HG03521 (cell line): ENCODE data around the gene DTD1.

ENCODE experiments used
- ATAC-seq: cut with Tn5 transposase; IDR thresholded peaks from one replicate; pipeline ENCODE4 v1.9.1; 2021; ENCODE audit warnings: mild to moderate bottlenecking, moderate library complexity; ENCODE audit not compliant: unreplicated experiment

Gene DTD1

DNA sequence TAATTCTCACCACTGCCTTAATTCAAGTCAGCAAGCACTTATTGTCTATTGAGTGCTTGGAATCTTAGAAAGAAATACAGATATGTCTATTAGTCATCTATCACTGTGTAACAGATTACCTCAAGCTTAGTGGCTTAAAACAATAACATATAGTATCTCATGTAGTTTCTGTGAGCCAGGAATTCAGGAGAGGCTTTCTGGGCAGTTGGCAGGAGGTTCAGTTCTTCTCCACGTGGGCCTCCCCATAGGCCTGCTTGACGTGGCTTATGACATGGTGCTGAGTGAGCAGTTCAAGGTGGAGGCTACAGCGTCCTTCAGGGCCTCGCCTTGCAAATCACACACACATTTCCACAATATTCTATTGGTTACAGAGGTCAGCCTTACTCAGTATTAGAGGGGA is 69.7 kb downstream of the DTD1 start:
- ATAC-seq = no peak

DNA sequence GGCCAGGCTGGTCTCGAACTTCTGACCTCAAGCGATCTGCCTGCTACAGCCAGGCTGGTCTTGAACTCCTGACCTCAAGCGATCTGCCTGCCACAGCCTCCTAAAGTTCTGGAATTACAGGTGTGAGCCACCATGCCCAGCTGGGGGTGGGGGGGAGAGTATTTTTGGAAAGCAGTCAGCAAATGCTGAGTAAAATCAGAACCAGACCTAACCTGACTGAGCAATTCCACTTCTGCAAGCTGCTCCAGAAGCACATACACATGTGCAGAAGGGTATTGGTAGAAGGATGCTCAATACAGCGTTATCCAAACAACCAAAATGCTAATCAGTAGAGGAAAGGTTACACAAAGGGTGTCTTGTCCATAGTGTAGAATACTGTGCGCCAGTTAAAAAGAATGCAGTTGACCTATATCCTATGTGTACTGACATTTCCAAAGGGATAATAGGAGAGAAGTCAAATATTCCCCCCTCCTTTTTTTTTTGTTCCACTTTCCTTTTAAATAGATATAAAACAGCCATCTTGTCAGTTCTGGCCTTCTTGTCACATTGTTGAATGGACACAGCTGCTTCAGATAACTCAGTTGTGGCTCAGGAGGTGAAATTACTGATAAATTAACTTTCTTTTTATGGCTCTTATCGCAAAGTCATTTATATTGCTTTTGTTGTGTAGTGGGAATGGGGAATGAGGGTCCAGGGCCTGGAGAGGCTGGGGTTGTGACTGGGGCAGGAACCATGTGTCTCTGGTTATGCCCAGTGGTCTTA is 74.6 kb downstream of the DTD1 start:
- ATAC-seq = no peak

DNA sequence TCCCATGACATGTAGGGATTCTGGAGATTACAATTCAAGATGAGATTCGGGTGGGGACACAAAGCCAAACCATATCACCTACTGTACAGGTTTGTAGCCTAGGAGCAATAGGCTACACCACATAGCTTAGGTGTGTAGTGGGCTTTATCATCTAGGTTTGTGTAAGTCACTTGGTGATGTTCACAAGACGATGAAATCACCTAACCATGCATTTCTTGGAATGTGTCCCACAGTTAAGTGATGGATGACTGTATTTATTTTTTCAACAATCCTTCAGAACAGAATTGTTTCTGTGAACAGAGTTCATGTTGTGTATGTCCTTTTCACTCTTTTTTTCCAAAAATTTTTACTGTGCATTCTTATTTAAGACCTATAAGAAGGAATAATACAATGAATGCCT is 76.1 kb downstream of the DTD1 start:
- no peak for ATAC-seq

DNA sequence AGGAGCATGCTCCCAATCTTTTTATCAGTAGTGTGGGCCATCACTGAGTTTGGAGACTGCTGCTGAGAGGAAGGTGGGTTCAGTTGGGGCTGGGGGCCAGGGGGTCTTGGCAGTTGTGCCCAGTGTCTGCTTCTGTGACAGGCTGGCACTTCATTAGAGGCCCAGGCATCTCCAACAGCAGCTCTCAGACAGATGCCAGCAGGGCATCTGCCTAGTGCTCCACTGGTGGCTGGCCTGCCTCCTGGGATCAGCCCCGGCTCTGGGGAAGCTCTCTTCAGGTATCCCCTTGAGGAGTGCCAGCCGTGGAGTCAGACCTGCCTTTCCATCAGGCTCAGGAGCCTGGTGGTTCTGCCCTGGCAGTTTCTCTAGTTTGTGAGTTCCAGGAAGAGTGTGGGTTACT is 77.3 kb downstream of the DTD1 start:
- ATAC-seq = no peak

- ATAC-seq = no peak
These were observed 79.1 kb downstream of the DTD1 start for GRCh38 chr20:18666803-18667415.

GRCh38 chr20:18669241-18670019 is 81.6 kb downstream of the DTD1 start:
- no peak for ATAC-seq

- no peak for ATAC-seq
These were observed 83.4 kb downstream of the DTD1 start for GRCh38 chr20:18671203-18671710.

GRCh38 chr20:18672834-18673233 is 85.0 kb downstream of the DTD1 start:
- no peak for ATAC-seq

- ATAC-seq = no peak
These were observed 88.5 kb downstream of the DTD1 start for GRCh38 chr20:18676396-18676795.

DNA sequence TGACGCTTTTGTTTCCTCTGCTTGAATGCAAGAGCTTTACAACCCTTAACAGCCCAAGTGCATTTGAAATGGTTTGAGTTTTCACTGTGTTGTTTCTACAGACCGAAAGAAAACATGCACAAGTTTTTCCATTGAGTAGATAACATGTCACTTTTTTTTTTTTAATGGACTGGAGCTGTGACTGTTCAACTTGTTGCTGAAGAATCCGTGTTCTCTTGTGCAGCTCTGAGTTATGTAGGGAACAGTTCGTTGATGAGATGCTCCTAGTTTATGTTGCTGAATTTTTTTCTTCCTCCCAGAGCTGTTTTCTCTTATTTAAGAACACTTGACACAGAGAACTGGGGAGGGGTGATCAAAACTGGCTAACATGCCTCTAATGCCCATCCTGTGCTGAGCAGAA is 89.3 kb downstream of the DTD1 start:
- ATAC-seq = no peak

DNA sequence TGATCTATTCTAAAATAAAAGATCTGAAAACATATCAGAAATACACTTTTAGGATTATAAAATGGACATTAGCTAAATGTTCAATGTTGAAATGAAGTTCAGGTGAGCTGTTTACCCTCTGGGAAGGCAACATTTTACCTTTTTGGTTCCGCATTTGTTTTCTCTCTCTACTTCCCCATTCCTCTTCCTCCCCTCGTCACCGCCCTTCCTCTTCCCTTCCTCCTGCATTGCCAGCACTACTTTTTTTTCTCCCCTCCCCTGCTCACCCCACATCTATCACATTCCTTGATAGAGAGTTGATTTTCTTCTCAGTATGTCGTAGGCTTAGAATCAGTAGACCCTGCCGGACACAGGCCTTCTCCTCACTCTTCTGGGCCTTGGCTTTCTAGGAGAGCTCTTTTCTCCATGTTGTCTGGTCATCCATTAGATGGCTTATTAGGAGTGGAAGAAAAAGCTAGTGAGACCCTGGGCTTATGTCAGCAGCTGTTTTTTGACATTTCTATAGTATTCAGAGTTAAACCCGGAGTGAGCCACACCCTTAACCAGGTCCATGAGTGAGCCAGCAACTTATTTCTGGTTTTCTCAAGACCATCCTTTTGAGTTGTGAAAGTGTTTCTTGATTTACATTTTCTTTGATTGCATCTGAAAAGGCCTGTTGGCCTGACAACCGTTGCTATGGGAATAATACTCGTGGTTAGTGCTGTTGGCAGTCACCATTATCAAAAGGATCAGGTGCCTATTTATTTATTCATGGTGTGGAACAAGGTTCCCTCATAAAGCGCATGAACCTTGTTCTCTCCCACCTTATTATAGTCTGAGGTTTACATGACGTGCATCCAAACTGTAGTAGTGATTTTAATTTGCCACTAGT is 90.9 kb downstream of the DTD1 start:
- ATAC-seq = no peak

DNA sequence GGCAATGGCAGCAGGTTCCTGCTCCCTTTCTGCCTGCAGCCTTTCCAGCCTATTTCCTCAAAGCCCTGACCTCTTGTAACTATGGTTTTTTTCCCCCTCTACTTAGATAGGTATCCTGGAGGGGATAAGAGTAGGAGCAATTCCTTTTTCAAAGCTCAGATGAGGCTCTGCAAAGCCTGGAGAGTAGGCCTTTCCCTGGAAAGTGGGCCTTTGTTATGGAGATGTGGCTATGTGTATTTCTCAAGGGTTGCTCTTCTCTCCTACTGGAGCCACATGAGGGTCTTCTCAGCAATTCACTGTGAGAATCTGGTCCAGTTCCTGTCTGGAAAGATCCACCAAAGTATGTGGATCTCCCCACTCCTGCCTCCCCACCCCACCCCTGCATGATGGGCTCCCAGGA is 96.0 kb downstream of the DTD1 start:
- no peak for ATAC-seq

DNA sequence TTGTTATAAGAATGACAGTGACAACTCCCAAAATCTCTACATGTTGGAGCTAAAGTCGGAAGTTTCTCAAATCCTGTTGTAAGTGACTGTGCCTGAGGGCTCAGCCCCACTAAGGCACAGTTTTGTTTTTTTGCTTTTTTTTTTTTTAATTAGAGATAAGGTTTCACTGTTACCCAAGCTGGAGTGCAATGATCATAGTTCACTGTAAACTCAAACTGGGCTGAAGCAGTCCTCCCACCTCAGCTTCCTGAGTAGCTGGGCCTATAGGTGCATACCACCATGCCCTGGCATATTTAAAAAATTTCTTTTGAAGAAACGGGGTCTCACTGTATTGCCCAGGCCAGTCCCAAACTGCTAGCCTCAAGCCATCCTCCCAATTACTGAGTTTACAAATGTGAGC is 96.9 kb downstream of the DTD1 start:
- ATAC-seq = no peak

DNA sequence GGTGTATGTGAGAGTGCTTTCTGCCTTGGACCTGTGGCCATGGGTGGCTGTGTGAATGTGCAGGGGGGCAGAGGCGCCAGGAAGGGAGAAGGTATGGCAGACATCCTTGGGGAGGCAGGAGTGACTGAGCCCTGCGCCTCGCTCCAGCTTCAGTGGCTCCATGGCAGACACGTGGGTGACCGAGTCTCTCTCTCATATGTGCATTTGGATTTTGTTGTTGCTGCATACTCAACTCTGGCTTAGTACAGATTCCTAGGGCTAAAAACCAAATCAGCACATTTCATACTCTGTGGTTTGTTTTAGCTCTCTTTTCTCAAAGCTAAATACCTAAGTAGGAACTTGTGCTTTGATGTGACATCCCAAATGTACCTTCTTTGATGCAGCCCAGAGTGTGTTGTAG is 97.6 kb downstream of the DTD1 start:
- ATAC-seq = no peak

DNA sequence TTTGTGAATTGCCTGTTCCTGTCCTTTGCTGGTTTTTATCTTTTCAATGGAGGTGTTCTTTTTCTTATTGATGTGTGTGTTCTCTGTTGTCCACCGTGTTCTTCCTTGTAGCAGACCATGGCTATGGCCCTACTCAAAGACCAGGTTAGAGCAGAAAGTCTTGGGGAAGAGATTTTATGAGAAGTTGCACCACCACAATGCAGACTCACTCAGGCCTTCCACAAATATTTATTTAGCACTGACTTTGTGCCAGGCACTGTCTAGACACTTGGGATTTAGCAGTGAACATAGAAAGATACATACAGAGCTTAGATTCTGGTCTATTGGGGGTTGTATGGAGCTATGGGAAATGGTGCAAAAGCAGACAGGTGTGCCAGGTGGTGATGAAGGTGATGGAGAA is 98.8 kb downstream of the DTD1 start:
- ATAC-seq = no peak

- no peak for ATAC-seq
These were observed 100.8 kb downstream of the DTD1 start for GRCh38 chr20:18688676-18689075.

- no peak for ATAC-seq
These were observed 101.7 kb downstream of the DTD1 start for GRCh38 chr20:18689557-18689956.

DNA sequence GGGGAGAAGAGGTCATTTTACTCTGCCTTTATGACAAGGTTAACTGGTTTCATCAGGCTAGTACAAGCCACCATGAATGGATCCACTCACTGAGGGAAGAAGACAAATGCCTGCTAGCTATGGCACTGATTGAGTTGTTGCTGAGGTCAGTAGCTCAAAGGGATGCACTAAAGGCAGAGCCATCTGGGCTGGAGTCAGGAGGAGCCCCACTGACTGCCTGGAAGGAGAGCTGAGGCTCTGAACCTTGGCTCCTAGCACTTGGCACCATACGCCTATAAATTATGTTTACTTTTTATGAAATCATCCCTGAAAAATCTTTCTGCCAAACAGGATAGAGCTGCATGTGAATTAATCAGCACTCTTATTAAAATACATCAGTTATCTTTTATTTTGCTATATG is 104.6 kb downstream of the DTD1 start:
- ATAC-seq = no peak

GRCh38 chr20:18694071-18694470 is 106.2 kb downstream of the DTD1 start:
- ATAC-seq = no peak

- ATAC-seq = no peak
These were observed 107.3 kb downstream of the DTD1 start for GRCh38 chr20:18695175-18695574.
